Testis (tissue), 3 donors: ENCODE data around the gene PRTG. TPM values are rescaled to one million over a fixed set of nuclear protein-coding genes. Genes with fewer than 3 reads are reported as not detected.

Experiments
- DNase-seq: peaks from one replicate; pipeline ENCODE4 v3.0.0-alpha.2; 2019
- H3K27ac ChIP-seq, 2 donors: fragments of 200-600 bp; sonication (generic); one replicate each; pipeline ENCODE4 v1.5.1; 2019
- H3K27me3 ChIP-seq: fragments of 200-600 bp; sonication (generic); one replicate; pipeline ENCODE4 v1.5.1; 2019
- H3K36me3 ChIP-seq: fragments of 200-600 bp; sonication (generic); one replicate; pipeline ENCODE4 v1.5.1; 2017; ENCODE audit warnings: low read depth; ENCODE audit errors: missing control alignments
- H3K4me1 ChIP-seq: fragments of 200-600 bp; sonication (generic); one replicate; pipeline ENCODE4 v1.5.1; 2019
- H3K4me3 ChIP-seq, 2 donors: fragments of 200-600 bp; sonication (generic); one replicate each; pipeline ENCODE4 v1.5.1; 2017 to 2019
- H3K9me3 ChIP-seq: fragments of 200-600 bp; sonication (generic); one replicate; pipeline ENCODE4 v1.5.1; 2017
- POLR2A ChIP-seq: fragments of 450-650 bp; IDR thresholded peaks from one replicate; pipeline ENCODE4 v1.6.1; 2017; ENCODE audit warnings: antibody characterized with exemption, mild to moderate bottlenecking, moderate library complexity
- WGBS, 2 donors: methylation state at CpG; one replicate each; pipeline ENCODE4 v1.1.5; 2018; 5-methylcytosine and 5-hydroxymethylcytosine counted together
- intact Hi-C: fragments of 100-400 bp; cut with DNase I; formaldehyde crosslinking; loops from one replicate; pipeline ENCODE4 v1.15.1; 2023; ENCODE audit warnings: low total_unique reads
- polyA plus RNA-seq: library from polyadenylated mRNA; stranded (reverse); fragments of 350-450 nt; fragmentation: Illumina TruSeq; extraction: RNeasy Lipid Tissue Mini Kit (QIAGEN cat#74804); gene quantifications from one replicate; pipeline ENCODE4 v1.2.3, GENCODE V29; 2014; ENCODE audit warnings: low read depth, low replicate concordance; ENCODE audit not compliant: insufficient read depth
- small RNA-seq, 2 donors: library from RNA; depleted of rRNA; stranded (forward); fragments of <200 nt; gene quantifications; one replicate each; pipeline ENCODE3, GENCODE V24; 2016
- total RNA-seq, 2 donors: library from RNA; depleted of rRNA; stranded (reverse); fragments of >200 nt; gene quantifications; one replicate each; pipeline ENCODE4 v1.2.3, GENCODE V29; 2016
- TF ChIP-seq, protein P1 (sequence below), 3 experiments: fragments of 450-650 bp in 2 of 3; fragments of 200-600 bp in 1 of 3; sonication (generic) in 1 of 3; IDR thresholded peaks; one replicate each; pipeline ENCODE4 v1.5.1; 2016 to 2019; ENCODE audit warnings: antibody characterized with exemption in 3 of 3, mild to moderate bottlenecking in 2 of 3, moderate library complexity in 1 of 3

Gene PRTG
- total and polyA plus RNA-seq, 3 donors from 2014 or later: 14.7 to 29.7 (median 26.3) TPM

GRCh38 chr15:55562601-55563000 lies 180.4 kb downstream of the PRTG start:
- WGBS, 2 donors: 66 to 85% methylated on average over 3 of the region's 3 CpGs

More at GRCh38 chr15:55562601-55563000, 180.4 kb downstream of the PRTG start:
- no peak for DNase-seq
- no peaks in the 10 kb centered on the region for H3K36me3 ChIP-seq
- no peaks in the 10 kb centered on the region for H3K9me3 ChIP-seq
- no peaks in the 10 kb centered on the region for H3K4me1 ChIP-seq
- no peak overlapping the region for H3K4me3 ChIP-seq
- intact Hi-C loops: no loop called here
- no peak overlapping the region for H3K27ac ChIP-seq
- no peak for TF ChIP-seq POLR2A
- TF ChIP-seq, protein P1, sequence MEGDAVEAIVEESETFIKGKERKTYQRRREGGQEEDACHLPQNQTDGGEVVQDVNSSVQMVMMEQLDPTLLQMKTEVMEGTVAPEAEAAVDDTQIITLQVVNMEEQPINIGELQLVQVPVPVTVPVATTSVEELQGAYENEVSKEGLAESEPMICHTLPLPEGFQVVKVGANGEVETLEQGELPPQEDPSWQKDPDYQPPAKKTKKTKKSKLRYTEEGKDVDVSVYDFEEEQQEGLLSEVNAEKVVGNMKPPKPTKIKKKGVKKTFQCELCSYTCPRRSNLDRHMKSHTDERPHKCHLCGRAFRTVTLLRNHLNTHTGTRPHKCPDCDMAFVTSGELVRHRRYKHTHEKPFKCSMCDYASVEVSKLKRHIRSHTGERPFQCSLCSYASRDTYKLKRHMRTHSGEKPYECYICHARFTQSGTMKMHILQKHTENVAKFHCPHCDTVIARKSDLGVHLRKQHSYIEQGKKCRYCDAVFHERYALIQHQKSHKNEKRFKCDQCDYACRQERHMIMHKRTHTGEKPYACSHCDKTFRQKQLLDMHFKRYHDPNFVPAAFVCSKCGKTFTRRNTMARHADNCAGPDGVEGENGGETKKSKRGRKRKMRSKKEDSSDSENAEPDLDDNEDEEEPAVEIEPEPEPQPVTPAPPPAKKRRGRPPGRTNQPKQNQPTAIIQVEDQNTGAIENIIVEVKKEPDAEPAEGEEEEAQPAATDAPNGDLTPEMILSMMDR (IDR thresholded peaks at IDR 0.05): no peak
- H3K27me3 ChIP-seq: no peaks in the 10 kb centered on the region

Small RNA genes lying within 50 kb of the gene (small RNA-seq; reads per million reads assigned to genes)
- 0 reads per million in 2 donors for gene AC009997.1

Other genes starting within 250 kb of the PRTG start
- gene DNAAF4, start 234.9 kb downstream of the PRTG start, total RNA-seq: 10 to 100 TPM in 1 of 2 donors, 1 to 10 TPM in 1; 7.9 to 10.3 TPM
- gene DNAAF4, start 234.9 kb downstream of the PRTG start, polyA plus RNA-seq: 5.9 TPM
- gene PYGO1, start 154.8 kb downstream of the PRTG start, total RNA-seq: 1 to 10 TPM; 8.5 to 8.6 TPM
- gene PYGO1, start 154.8 kb downstream of the PRTG start, polyA plus RNA-seq: 5.4 TPM